ENCODE measurements around the gene ANO9. TPM values are rescaled to one million over a fixed set of nuclear protein-coding genes. Genes with fewer than 3 reads are reported as not detected.
A peak's percentile ranks its signal among the peaks of the same experiment; 100 is the strongest.

ANO9 gene
- total and polyA plus RNA-seq, 8 donors: 4.0 to 28.0 (median 8.0) TPM

DNA sequence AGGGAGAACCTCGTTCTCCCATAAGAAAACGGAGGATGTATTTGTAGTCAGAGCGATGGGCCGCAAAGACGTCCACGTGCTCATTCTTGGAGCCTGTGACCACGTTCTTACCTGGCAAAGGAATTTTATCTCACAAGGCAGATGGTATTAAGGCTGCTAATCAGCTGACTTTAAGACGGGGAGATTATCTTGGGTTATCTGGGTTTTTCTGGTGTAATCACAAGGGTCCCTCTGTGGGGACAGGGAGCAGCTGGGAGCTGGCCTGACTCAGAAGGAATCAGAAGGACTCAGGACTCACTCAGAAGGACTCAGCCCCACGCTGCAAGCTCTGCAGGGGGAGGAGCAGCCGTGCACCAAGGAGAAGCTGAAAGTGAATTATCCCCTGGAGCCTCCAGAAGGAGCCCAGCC is 19.6 kb downstream of the ANO9 start:
- no peak for ATAC-seq
- TF ChIP-seq, protein P1, sequence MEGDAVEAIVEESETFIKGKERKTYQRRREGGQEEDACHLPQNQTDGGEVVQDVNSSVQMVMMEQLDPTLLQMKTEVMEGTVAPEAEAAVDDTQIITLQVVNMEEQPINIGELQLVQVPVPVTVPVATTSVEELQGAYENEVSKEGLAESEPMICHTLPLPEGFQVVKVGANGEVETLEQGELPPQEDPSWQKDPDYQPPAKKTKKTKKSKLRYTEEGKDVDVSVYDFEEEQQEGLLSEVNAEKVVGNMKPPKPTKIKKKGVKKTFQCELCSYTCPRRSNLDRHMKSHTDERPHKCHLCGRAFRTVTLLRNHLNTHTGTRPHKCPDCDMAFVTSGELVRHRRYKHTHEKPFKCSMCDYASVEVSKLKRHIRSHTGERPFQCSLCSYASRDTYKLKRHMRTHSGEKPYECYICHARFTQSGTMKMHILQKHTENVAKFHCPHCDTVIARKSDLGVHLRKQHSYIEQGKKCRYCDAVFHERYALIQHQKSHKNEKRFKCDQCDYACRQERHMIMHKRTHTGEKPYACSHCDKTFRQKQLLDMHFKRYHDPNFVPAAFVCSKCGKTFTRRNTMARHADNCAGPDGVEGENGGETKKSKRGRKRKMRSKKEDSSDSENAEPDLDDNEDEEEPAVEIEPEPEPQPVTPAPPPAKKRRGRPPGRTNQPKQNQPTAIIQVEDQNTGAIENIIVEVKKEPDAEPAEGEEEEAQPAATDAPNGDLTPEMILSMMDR (IDR thresholded peaks at IDR 0.05): no peak
- Histone ChIP-seq H3K27ac (no peak overlapping the region), H3K36me3 (no peaks in the 10 kb centered on the region), H3K4me1 (peaks cover 5 to 6% of the 10 kb centered on the region in 2 donors), H3K27me3 (peaks cover 0 to 39% of the 10 kb centered on the region in 2 donors), H3K4me3 (no peak overlapping the region), H3K9me3 (no peaks in the 10 kb centered on the region)
- intact Hi-C loops (cut with DNase I): no loop called here
- DNase-seq: peak in 1 of 4 donors; percentile 7

- Histone ChIP-seq H3K4me1 (peaks cover 5 to 15% of the 10 kb centered on the region in 2 donors), H3K27me3 (peaks cover 0 to 44% of the 10 kb centered on the region in 2 donors), H3K4me3 (no peak overlapping the region), H3K9me3 (no peaks in the 10 kb centered on the region), H3K27ac (no peak overlapping the region), H3K36me3 (no peaks in the 10 kb centered on the region)
- ATAC-seq: no peak
- peak in 1 of 4 donors; percentile 55 for DNase-seq
- TF ChIP-seq, protein P1 (IDR thresholded peaks at IDR 0.05): no peak
- intact Hi-C loops (cut with DNase I): no loop called here
Measured at GRCh38 chr11:420911-421321, 20.9 kb downstream of the ANO9 start.

DNA sequence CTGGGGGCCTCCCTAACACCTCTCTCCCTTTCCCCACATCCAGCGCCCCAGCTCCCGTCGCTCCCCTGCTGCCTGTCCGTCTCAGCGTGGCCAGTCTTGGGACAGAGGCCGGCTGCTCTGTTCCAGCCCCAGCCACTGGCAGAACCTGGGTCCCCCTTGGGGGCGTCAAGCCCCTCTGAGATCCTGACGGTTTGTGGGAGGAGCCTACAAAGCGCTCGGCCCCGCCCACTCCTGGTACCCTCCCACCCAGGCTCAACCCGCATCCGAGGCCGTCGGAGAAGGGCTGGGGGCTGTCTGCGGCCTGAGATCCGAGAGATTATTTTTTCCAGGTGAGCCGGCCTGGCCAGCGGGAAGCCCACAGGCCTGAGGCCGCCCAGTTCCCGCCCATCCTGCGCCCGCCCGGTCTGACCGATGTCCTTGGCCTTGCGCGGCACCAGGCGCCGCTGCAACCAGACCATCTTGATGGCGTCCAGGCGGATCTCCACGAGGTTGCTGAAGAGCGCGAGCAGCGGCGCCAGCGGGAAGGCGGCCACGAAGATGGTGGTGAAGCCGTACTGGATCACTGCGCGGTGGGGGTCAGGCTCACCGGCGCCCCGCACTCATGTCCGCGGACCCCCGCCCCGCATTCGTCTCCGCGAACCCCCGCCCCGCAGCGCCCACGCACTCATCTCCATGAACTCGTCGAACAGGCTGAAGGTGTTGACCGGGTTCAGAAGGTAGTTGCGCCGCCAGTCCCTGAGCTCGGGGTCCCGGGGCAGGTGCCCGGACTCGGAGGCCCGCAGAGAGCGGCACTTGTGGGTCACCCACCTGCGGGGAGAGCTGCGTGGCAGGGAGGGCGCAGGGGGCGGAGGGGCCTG is 21.5 kb downstream of the ANO9 start:
- Histone ChIP-seq H3K4me3 (no peak overlapping the region), H3K27ac (no peak overlapping the region), H3K4me1 (peaks cover 5 to 22% of the 10 kb centered on the region in 2 donors), H3K36me3 (no peaks in the 10 kb centered on the region), H3K27me3 (peaks cover 0 to 44% of the 10 kb centered on the region in 2 donors), H3K9me3 (no peaks in the 10 kb centered on the region)
- intact Hi-C loops (cut with DNase I): no loop called here
- ATAC-seq: no peak
- peak in 1 of 4 donors; percentile 75 for DNase-seq
- TF ChIP-seq, protein P1 (IDR thresholded peaks at IDR 0.05): no peak

DNA sequence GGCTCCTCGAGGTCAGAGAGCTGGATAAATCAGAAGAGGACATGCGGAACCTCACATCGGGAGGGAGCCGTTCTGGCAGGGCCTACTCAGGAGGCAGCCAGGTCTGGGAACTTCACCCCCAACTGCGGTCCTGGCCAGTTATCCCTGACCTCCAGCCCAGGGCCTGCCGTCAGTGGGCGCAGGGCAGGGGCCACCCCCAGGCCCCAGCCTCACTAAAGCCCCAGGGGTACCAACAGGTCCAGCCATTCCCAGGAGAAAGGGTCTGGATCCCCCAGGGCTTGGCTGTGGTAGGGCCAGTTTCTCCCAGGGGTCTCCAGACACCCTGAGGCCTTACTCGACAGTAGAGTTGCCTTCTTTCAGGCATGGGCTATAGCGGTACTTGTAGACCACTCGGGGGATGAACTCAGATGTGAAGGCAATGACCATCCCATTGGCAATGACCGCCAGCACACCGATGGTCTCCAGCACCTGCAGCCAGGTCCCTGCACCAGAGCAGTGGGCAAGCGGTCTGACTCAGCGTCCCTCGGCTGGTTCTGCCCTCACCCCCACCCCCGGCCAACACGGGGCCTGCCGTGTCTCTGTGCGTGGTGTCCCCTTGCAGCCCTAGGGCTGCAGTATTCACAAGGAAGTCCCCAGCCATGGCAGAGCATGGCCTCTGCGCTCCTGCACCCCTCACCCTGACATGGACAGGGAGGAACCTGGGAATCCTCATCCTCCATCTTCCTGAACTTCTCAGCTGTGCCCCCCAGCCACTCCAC is 22.4 kb downstream of the ANO9 start:
- TF ChIP-seq, protein P1 (IDR thresholded peaks at IDR 0.05): no peak
- H3K4me1 ChIP-seq: peaks cover 5 to 29% of the 10 kb centered on the region in 2 donors
- peaks cover 0 to 40% of the 10 kb centered on the region in 2 donors for H3K27me3 ChIP-seq
- H3K27ac ChIP-seq: no peak overlapping the region
- H3K36me3 ChIP-seq: no peaks in the 10 kb centered on the region
- no peak overlapping the region for H3K4me3 ChIP-seq
- H3K9me3 ChIP-seq: no peaks in the 10 kb centered on the region
- intact Hi-C loops (cut with DNase I): no loop called here
- ATAC-seq (no peak), DNase-seq (peak in 1 of 4 donors; percentile 58)

All from left lung (tissue), 10 donors.